K562 (cell line): ENCODE measurements around the gene TAC3. TPM values are rescaled to one million over a fixed set of nuclear protein-coding genes. Genes with fewer than 3 reads are reported as not detected.

Experiments
- CC2D1A ChIP-seq: fragments of 450-650 bp; IDR thresholded peaks from 2 replicates; pipeline ENCODE4 v1.6.1; 2017; ENCODE audit warnings: mild to moderate bottlenecking
- CHD2 ChIP-seq: IDR thresholded peaks from 2 replicates; pipeline ENCODE4 v1.6.1; 2011; ENCODE audit warnings: low read depth, low read length
- EHMT2 ChIP-seq: fragments of 450-650 bp; IDR thresholded peaks from 2 replicates; pipeline ENCODE4 v1.6.1; 2018; ENCODE audit warnings: antibody characterized with exemption
- EZH2 ChIP-seq: IDR thresholded peaks from 2 replicates; pipeline ENCODE4 v1.6.1; 2012; ENCODE audit warnings: low read depth, mild to moderate bottlenecking, inconsistent platforms, low read length, borderline replicate concordance
- HCFC1 ChIP-seq: IDR thresholded peaks from 2 replicates; pipeline ENCODE4 v1.6.1; 2012; ENCODE audit warnings: low read depth, low read length, improper control_type of control experiment
- HNRNPLL ChIP-seq: fragments of 200-400 bp; formaldehyde crosslinking; IDR thresholded peaks from 2 replicates; pipeline ENCODE4 v1.6.1; 2017; ENCODE audit warnings: low read length, low read depth, mild to moderate bottlenecking; ENCODE audit not compliant: poor library complexity, severe bottlenecking
- MAZ ChIP-seq, 2 experiments: fragments of 450-650 bp in 1 of 2; sonication (generic) in 1 of 2; formaldehyde crosslinking; IDR thresholded peaks in 1 of 2; conservative IDR thresholded peaks in 1 of 2; 2 replicates each; pipeline versions ENCODE4 v1.4.0 to v1.5.0; 2020; ENCODE audit warnings: mild to moderate bottlenecking in 1 of 2, missing genetic modification reagents in 1 of 2
- MYBL2 ChIP-seq, 2 experiments: fragments of 450-650 bp in 1 of 2; sonication (generic) in 1 of 2; formaldehyde crosslinking in 1 of 2; IDR thresholded peaks; 2 replicates each; pipeline versions ENCODE4 v1.6.1 to v1.8.1; 2017 to 2022; ENCODE audit warnings: borderline replicate concordance in 1 of 2, inconsistent platforms in 1 of 2, low read depth in 1 of 2, mild to moderate bottlenecking in 1 of 2, missing genetic modification reagents in 1 of 2, moderate library complexity in 1 of 2
- RBM15 ChIP-seq: fragments of 200-400 bp; formaldehyde crosslinking; IDR thresholded peaks from 2 replicates; pipeline ENCODE4 v1.6.1; 2018; ENCODE audit warnings: mild to moderate bottlenecking, low read length, moderate library complexity; ENCODE audit not compliant: insufficient read depth
- ZNF583 ChIP-seq: fragments of 250-450 bp; sonication (Bioruptor Pico); IDR thresholded peaks from 2 replicates; pipeline ENCODE4 v1.4.0; 2020
- polyA plus RNA-seq, 8 experiments: library from polyadenylated mRNA; depleted of rRNA in 4 of 8; stranded (reverse) in 5 of 8; unstranded in 3 of 8; fragments of >200 nt; fragmentation: Nextera tagmentation in 2 of 8; fragmentation: Illumina TruSeq in 1 of 8; extraction: Ambion mirVana in 2 of 8; extraction: Trizol in 1 of 8; gene quantifications; 2 replicates each; pipeline versions ENCODE4 v1.2.1 to v1.2.3, GENCODE V29; 2011 to 2014; ENCODE audit warnings: inconsistent platforms in 1 of 8, missing spikeins in 1 of 8
- total RNA-seq, 7 experiments: library from RNA; depleted of rRNA in 6 of 7; stranded (reverse); fragments of >200 nt in 6 of 7; fragmentation: Illumina TruSeq in 2 of 7; extraction: Trizol in 2 of 7; gene quantifications; 2 replicates each; pipeline versions ENCODE4 v1.2.1 to v1.2.3, GENCODE V29; 2011 to 2021; ENCODE audit warnings: low replicate concordance in 1 of 7
- TF ChIP-seq, protein P1 (sequence below): fragments of 250-450 bp; sonication (Bioruptor Pico); IDR thresholded peaks from 2 replicates; pipeline ENCODE4 v1.4.0; 2020
- TF ChIP-seq, protein P2 (sequence below): fragments of 250-450 bp; sonication (Bioruptor Pico); IDR thresholded peaks from 2 replicates; pipeline ENCODE4 v1.9.0; 2021; ENCODE audit warnings: mild to moderate bottlenecking, inconsistent platforms
- TF ChIP-seq, protein P3 (sequence below), 2 experiments: IDR thresholded peaks in 1 of 2; conservative IDR thresholded peaks in 1 of 2; 2 replicates each; pipeline ENCODE4 v1.6.1; 2016; ENCODE audit warnings: low read depth in 2 of 2, mild to moderate bottlenecking in 1 of 2, missing compliant biosample characterization in 1 of 2, missing genetic modification characterization in 1 of 2, moderate library complexity in 1 of 2

Gene TAC3
- total and polyA plus RNA-seq, 9 of the 15 experiments (the other 6 are each of a cell fraction or from before 2014, with no cell fraction given) = 0.29 to 2.8 (median 1.4) TPM

DNA sequence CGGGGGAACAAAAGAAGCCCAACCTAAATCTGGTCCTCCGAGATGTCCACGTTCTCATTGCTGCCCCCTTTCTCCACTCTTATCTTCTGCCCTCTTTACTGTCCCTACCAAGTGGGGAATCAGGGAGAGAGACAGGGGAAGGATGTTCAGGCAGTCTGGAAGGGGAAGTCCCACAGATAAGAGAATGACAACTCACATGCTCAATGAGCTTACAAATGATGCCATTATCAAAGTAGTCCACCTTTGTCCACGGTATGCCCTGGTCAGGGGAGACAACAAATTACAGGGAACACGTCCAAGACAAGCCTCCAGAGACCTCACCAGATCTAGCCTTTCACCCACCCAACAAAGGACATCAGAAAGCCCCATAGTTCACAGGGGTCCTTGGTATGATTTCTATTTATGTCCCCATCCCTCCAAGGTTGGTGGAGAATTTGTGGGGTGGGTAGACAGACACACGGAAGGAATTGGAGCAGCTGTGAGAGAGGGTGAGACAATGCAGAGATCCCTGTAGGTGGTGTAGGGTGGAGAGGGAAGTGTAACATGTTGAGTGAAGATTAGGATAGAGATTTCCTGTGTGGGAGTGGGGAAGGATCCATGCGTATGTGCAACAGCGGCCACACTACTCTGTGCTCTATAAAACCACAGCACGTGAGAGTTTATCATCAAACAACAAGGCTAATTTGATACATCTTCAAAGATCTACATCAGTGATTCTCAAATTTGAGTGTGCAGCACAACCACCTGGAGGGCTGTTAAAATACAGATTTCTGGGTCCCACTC is 22.9 kb upstream of the TAC3 start (continued):
- TF ChIP-seq EHMT2 = 0 out of 2 replicates have a peak, but pooled peaks have one; percentile 22
- no peak for TF ChIP-seq HNRNPLL
- no peak for TF ChIP-seq MAZ (CRISPR knock-in tag; conservative IDR thresholded peaks at IDR 0.05 in 1 of 2, IDR thresholded peaks at IDR 0.05 in 1 of 2)
- TF ChIP-seq, protein P1, sequence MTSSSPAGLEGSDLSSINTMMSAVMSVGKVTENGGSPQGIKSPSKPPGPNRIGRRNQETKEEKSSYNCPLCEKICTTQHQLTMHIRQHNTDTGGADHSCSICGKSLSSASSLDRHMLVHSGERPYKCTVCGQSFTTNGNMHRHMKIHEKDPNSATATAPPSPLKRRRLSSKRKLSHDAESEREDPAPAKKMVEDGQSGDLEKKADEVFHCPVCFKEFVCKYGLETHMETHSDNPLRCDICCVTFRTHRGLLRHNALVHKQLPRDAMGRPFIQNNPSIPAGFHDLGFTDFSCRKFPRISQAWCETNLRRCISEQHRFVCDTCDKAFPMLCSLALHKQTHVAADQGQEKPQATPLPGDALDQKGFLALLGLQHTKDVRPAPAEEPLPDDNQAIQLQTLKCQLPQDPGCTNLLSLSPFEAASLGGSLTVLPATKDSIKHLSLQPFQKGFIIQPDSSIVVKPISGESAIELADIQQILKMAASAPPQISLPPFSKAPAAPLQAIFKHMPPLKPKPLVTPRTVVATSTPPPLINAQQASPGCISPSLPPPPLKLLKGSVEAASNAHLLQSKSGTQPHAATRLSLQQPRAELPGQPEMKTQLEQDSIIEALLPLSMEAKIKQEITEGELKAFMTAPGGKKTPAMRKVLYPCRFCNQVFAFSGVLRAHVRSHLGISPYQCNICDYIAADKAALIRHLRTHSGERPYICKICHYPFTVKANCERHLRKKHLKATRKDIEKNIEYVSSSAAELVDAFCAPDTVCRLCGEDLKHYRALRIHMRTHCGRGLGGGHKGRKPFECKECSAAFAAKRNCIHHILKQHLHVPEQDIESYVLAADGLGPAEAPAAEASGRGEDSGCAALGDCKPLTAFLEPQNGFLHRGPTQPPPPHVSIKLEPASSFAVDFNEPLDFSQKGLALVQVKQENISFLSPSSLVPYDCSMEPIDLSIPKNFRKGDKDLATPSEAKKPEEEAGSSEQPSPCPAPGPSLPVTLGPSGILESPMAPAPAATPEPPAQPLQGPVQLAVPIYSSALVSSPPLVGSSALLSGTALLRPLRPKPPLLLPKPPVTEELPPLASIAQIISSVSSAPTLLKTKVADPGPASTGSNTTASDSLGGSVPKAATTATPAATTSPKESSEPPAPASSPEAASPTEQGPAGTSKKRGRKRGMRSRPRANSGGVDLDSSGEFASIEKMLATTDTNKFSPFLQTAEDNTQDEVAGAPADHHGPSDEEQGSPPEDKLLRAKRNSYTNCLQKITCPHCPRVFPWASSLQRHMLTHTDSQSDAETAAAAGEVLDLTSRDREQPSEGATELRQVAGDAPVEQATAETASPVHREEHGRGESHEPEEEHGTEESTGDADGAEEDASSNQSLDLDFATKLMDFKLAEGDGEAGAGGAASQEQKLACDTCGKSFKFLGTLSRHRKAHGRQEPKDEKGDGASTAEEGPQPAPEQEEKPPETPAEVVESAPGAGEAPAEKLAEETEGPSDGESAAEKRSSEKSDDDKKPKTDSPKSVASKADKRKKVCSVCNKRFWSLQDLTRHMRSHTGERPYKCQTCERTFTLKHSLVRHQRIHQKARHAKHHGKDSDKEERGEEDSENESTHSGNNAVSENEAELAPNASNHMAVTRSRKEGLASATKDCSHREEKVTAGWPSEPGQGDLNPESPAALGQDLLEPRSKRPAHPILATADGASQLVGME (CRISPR knock-in tag) = no peak
- 0 out of 2 replicates have a peak, but pooled peaks have one; percentile 28 for TF ChIP-seq EZH2
- no peak for TF ChIP-seq HCFC1
- no peak for TF ChIP-seq ZNF583 (CRISPR knock-in tag)
- TF ChIP-seq, protein P2, sequence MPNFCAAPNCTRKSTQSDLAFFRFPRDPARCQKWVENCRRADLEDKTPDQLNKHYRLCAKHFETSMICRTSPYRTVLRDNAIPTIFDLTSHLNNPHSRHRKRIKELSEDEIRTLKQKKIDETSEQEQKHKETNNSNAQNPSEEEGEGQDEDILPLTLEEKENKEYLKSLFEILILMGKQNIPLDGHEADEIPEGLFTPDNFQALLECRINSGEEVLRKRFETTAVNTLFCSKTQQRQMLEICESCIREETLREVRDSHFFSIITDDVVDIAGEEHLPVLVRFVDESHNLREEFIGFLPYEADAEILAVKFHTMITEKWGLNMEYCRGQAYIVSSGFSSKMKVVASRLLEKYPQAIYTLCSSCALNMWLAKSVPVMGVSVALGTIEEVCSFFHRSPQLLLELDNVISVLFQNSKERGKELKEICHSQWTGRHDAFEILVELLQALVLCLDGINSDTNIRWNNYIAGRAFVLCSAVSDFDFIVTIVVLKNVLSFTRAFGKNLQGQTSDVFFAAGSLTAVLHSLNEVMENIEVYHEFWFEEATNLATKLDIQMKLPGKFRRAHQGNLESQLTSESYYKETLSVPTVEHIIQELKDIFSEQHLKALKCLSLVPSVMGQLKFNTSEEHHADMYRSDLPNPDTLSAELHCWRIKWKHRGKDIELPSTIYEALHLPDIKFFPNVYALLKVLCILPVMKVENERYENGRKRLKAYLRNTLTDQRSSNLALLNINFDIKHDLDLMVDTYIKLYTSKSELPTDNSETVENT (CRISPR knock-in tag) = no peak
- TF ChIP-seq RBM15 = no peak
- no peak for TF ChIP-seq MYBL2 (IDR thresholded peaks at IDR 0.05; ENCODE audit: low read depth)
- no peak for TF ChIP-seq MYBL2 (CRISPR knock-in tag; IDR thresholded peaks at IDR 0.05; ENCODE audit: borderline replicate concordance)
- TF ChIP-seq CHD2 = no peak
- TF ChIP-seq, protein P3, sequence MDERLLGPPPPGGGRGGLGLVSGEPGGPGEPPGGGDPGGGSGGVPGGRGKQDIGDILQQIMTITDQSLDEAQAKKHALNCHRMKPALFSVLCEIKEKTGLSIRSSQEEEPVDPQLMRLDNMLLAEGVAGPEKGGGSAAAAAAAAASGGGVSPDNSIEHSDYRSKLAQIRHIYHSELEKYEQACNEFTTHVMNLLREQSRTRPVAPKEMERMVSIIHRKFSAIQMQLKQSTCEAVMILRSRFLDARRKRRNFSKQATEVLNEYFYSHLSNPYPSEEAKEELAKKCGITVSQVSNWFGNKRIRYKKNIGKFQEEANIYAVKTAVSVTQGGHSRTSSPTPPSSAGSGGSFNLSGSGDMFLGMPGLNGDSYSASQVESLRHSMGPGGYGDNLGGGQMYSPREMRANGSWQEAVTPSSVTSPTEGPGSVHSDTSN (CRISPR knock-in tag; IDR thresholded peaks at IDR 0.05; ENCODE audit: low read depth) = no peak
- TF ChIP-seq, protein P3 (tag; conservative IDR thresholded peaks at IDR 0.05; ENCODE audit: low read depth) = peak; percentile 31; the same call in 1 of the 2 replicates
- peak; percentile 74; the same call in 1 of the 2 replicates for TF ChIP-seq CC2D1A
